HepG2 (cell line): ENCODE measurements around the gene NFKB1.

Experiments
- SMYD3 ChIP-seq: sonication (generic); formaldehyde crosslinking; IDR thresholded peaks from 2 replicates; pipeline ENCODE4 v1.8.1; 2023; ENCODE audit warnings: mild to moderate bottlenecking, missing genetic modification reagents
- ZNF160 ChIP-seq: sonication (generic); formaldehyde crosslinking; IDR thresholded peaks from 2 replicates; pipeline ENCODE4 v1.8.0; 2022; ENCODE audit warnings: mild to moderate bottlenecking, inconsistent platforms, missing genetic modification reagents
- TF ChIP-seq, protein P1 (sequence below), 2 experiments: IDR thresholded peaks; 2 replicates each; pipeline ENCODE4 v1.6.1; 2011 to 2012; ENCODE audit warnings: low read length in 2 of 2, borderline replicate concordance in 1 of 2, low read depth in 1 of 2, mild to moderate bottlenecking in 1 of 2, moderate library complexity in 1 of 2

DNA sequence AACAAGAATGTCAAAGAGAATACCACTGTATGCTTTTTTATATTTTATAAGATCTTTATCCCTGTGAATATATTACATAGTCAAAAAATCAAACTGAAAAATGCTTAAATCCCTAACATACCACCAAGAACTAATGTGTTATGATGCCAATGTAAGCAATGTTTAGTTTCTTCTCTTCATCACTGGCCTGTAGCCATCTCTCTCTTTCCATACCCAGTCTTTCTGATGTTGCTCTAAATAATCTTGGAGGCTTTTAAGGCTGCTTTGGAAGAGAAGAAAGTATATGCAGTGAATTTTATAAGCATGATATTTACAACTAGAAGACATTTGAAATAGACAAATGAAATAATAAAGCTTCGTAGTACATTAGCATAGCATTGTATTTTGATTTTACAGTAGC is 82.9 kb downstream of the NFKB1 start:
- TF ChIP-seq SMYD3 (CRISPR knock-in tag) (no peak), ZNF160 (CRISPR knock-in tag) (no peak)
- TF ChIP-seq, protein P1, sequence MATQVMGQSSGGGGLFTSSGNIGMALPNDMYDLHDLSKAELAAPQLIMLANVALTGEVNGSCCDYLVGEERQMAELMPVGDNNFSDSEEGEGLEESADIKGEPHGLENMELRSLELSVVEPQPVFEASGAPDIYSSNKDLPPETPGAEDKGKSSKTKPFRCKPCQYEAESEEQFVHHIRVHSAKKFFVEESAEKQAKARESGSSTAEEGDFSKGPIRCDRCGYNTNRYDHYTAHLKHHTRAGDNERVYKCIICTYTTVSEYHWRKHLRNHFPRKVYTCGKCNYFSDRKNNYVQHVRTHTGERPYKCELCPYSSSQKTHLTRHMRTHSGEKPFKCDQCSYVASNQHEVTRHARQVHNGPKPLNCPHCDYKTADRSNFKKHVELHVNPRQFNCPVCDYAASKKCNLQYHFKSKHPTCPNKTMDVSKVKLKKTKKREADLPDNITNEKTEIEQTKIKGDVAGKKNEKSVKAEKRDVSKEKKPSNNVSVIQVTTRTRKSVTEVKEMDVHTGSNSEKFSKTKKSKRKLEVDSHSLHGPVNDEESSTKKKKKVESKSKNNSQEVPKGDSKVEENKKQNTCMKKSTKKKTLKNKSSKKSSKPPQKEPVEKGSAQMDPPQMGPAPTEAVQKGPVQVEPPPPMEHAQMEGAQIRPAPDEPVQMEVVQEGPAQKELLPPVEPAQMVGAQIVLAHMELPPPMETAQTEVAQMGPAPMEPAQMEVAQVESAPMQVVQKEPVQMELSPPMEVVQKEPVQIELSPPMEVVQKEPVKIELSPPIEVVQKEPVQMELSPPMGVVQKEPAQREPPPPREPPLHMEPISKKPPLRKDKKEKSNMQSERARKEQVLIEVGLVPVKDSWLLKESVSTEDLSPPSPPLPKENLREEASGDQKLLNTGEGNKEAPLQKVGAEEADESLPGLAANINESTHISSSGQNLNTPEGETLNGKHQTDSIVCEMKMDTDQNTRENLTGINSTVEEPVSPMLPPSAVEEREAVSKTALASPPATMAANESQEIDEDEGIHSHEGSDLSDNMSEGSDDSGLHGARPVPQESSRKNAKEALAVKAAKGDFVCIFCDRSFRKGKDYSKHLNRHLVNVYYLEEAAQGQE (IDR thresholded peaks at IDR 0.05; ENCODE audit: borderline replicate concordance in 1 of 2, low read depth in 1 of 2, low read length in 2 of 2), result no peak
